BJ (cell line): ENCODE data around the gene EAPP. TPM values are rescaled to one million over a fixed set of nuclear protein-coding genes. Genes with fewer than 3 reads are reported as not detected.
A peak's percentile ranks its signal among the peaks of the same experiment; 100 is the strongest.
"Not testable (repeated sequence)": the region's sequence is repeated elsewhere in the genome, so short reads cannot be mapped to it uniquely, and the experiment has no call there.

ENCODE experiments used
- CTCF ChIA-PET: fragments of 350-600 bp; formaldehyde crosslinking; extraction: SDS; loops from one replicate; lab custom pipeline; 2021; ENCODE audit warnings: antibody characterized with exemption, inconsistent platforms; lab: Yijun Ruan, JAX
- POLR2A ChIA-PET: fragments of 300-600 bp; sonication (Branson Sonifier 250); formaldehyde crosslinking; extraction: SDS; loops from one replicate; lab custom pipeline; 2021; ENCODE audit warnings: antibody characterized with exemption; lab: Charles Lee
- DNase-seq: peaks from one replicate; pipeline ENCODE4 v3.0.0-alpha.2; 2011; ENCODE audit warnings: low read depth
- H3K27me3 ChIP-seq: 2 replicates; pipeline ENCODE4 v1.6.0; 2011; ENCODE audit warnings: low read length; ENCODE audit not compliant: control insufficient read depth, insufficient read depth
- H3K36me3 ChIP-seq: 2 replicates; pipeline ENCODE4 v1.5.1; 2011; ENCODE audit warnings: low read length; ENCODE audit not compliant: control insufficient read depth, insufficient read depth
- H3K4me3 ChIP-seq: 2 replicates; pipeline ENCODE4 v1.5.1; 2011; ENCODE audit warnings: low read depth, mild to moderate bottlenecking, control low read depth, low read length
- CTCF ChIP-seq: IDR thresholded peaks from 2 replicates; pipeline ENCODE4 v1.5.1; 2011; ENCODE audit warnings: low read depth, mild to moderate bottlenecking, control low read depth, inconsistent platforms, low read length, moderate library complexity; ENCODE audit not compliant: insufficient read depth
- polyA plus RNA-seq: library from polyadenylated mRNA; depleted of rRNA; stranded (reverse); fragments of >200 nt; gene quantifications from 2 replicates; pipeline ENCODE4 v1.2.3, GENCODE V29; 2011

Gene EAPP
- polyA plus RNA-seq, 1 experiment = 26.7 TPM

- CTCF ChIA-PET = interaction anchor here (1.1 to 1.3 kb wide), 2 partner anchors 223 to 231 kb away, joined by 3 to 4 read pairs; no protein-coding TSS in a partner anchor
- no peak for TF ChIP-seq CTCF
- no peak for DNase-seq
- Histone ChIP-seq H3K4me3 (no peak overlapping the region), H3K36me3 (no peaks in the 10 kb centered on the region), H3K27me3 (no peaks in the 10 kb centered on the region)
- POLR2A ChIA-PET = no interaction called here
Observed at GRCh38 chr14:34554540-34555250, 15.2 kb upstream of the EAPP start.

- CTCF ChIA-PET, H3K36me3 ChIP-seq, POLR2A ChIA-PET, H3K4me3 ChIP-seq, DNase-seq, H3K27me3 ChIP-seq: not testable (repeated sequence)
Observed at GRCh38 chr14:34549276-34549966, 9.9 kb upstream of the EAPP start.

- Histone ChIP-seq H3K4me3 (no peak overlapping the region), H3K27me3 (no peaks in the 10 kb centered on the region), H3K36me3 (no peaks in the 10 kb centered on the region)
- ChIA-PET POLR2A (interaction anchor here (0.7 kb wide), 1 partner anchor 174 kb away, joined by 10 read pairs; no protein-coding TSS in a partner anchor), CTCF (no interaction called here)
- no peak for DNase-seq
- no peak for TF ChIP-seq CTCF
Observed at GRCh38 chr14:34548472-34548981, 9.0 kb upstream of the EAPP start.

- H3K27me3 ChIP-seq, DNase-seq, H3K36me3 ChIP-seq, CTCF ChIA-PET, POLR2A ChIA-PET, H3K4me3 ChIP-seq: not testable (repeated sequence)
Observed at GRCh38 chr14:34547136-34547520, 7.6 kb upstream of the EAPP start.

GRCh38 chr14:34546272-34547135 lies 7.0 kb upstream of the EAPP start:
- POLR2A ChIA-PET, CTCF ChIA-PET, H3K4me3 ChIP-seq, H3K27me3 ChIP-seq, DNase-seq, H3K36me3 ChIP-seq: not testable (repeated sequence)

- H3K36me3 ChIP-seq, DNase-seq, CTCF ChIA-PET, POLR2A ChIA-PET, H3K27me3 ChIP-seq: not testable (repeated sequence)
- peak overlapping the region; percentile 100 for H3K4me3 ChIP-seq
Observed at GRCh38 chr14:34540181-34541059, 919 bp upstream of the EAPP start.
